ENCODE data around the gene NCK2.

Gene NCK2

GRCh38 chr2:105723431-105723830, 21.3 kb upstream of the NCK2 start:
- DNase-seq (ENCODE audit: low read depth, low spot score): no peak
- ChIA-PET POLR2A (no interaction called here), CTCF (no interaction called here)
- no peak for TF ChIP-seq CTCF (IDR thresholded peaks at IDR 0.05; ENCODE audit: insufficient read depth, low read length, missing control alignments)
- H3K4me3 ChIP-seq (ENCODE audit: low read depth, low read length): no peak overlapping the region

GRCh38 chr2:105725388-105725787, 19.3 kb upstream of the NCK2 start:
- POLR2A ChIA-PET: no interaction called here
- TF ChIP-seq CTCF (IDR thresholded peaks at IDR 0.05; ENCODE audit: insufficient read depth, low read length, missing control alignments): no peak
- DNase-seq (ENCODE audit: low read depth, low spot score): no peak
- H3K4me3 ChIP-seq (ENCODE audit: low read depth, low read length): no peak overlapping the region
- CTCF ChIA-PET: no interaction called here

GRCh38 chr2:105730170-105730569, 14.5 kb upstream of the NCK2 start:
- no peak overlapping the region for H3K4me3 ChIP-seq (ENCODE audit: low read depth, low read length)
- POLR2A ChIA-PET: no interaction called here
- CTCF ChIA-PET: no interaction called here
- no peak for DNase-seq (ENCODE audit: low read depth, low spot score)
- TF ChIP-seq CTCF (IDR thresholded peaks at IDR 0.05; ENCODE audit: insufficient read depth, low read length, missing control alignments): no peak

GRCh38 chr2:105731511-105731910, 13.2 kb upstream of the NCK2 start:
- no peak for TF ChIP-seq CTCF (IDR thresholded peaks at IDR 0.05; ENCODE audit: insufficient read depth, low read length, missing control alignments)
- POLR2A ChIA-PET: no interaction called here
- CTCF ChIA-PET: interaction anchor here (0.8 kb wide), 1 partner anchor 203 kb away, joined by 3 read pairs; no protein-coding TSS in a partner anchor
- H3K4me3 ChIP-seq (ENCODE audit: low read depth, low read length): no peak overlapping the region
- no peak for DNase-seq (ENCODE audit: low read depth, low spot score)

GRCh38 chr2:105732101-105732500, 12.6 kb upstream of the NCK2 start:
- no peak for TF ChIP-seq CTCF (IDR thresholded peaks at IDR 0.05; ENCODE audit: insufficient read depth, low read length, missing control alignments)
- DNase-seq (ENCODE audit: low read depth, low spot score): no peak
- POLR2A ChIA-PET: no interaction called here
- CTCF ChIA-PET: interaction anchor here (0.5 to 0.8 kb wide), 2 partner anchors 158 to 203 kb away, joined by 3 read pairs; no protein-coding TSS in a partner anchor
- H3K4me3 ChIP-seq (ENCODE audit: low read depth, low read length): no peak overlapping the region

- no peak for DNase-seq (ENCODE audit: low read depth, low spot score)
- TF ChIP-seq CTCF (IDR thresholded peaks at IDR 0.05; ENCODE audit: insufficient read depth, low read length, missing control alignments): no peak
- no peak overlapping the region for H3K4me3 ChIP-seq (ENCODE audit: low read depth, low read length)
- POLR2A ChIA-PET: no interaction called here
- CTCF ChIA-PET: interaction anchor here (1.0 kb wide), 1 partner anchor 11 kb away, joined by 3 read pairs; no protein-coding TSS in a partner anchor
Measured at GRCh38 chr2:105732955-105733607, 11.6 kb upstream of the NCK2 start.

Measured in AG04449 (cell line).